Measurements from ENCODE around the gene NRXN3.

NRXN3 gene

DNA sequence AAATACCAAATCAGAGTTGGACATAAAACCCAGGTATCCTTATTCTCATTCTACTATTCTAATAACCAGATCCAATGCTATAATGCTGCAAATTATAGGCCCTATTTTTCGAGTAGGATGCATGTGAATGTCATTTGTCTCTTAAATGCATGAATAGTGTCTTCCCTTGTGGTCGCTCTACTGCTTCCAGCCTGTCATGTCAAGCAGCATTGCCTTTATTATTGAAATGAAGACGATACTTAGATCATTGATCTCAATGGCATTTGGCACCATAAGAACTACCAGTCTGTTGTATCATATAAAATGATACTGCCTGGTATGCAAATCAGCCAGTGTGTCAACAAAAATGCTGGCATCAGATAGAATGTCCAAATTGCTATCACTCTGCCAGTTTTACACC, 1392.0 kb downstream of the NRXN3 start:
- DNase-seq (ENCODE audit: extremely low read depth, low read depth): no peak
- TF ChIP-seq, protein P1, sequence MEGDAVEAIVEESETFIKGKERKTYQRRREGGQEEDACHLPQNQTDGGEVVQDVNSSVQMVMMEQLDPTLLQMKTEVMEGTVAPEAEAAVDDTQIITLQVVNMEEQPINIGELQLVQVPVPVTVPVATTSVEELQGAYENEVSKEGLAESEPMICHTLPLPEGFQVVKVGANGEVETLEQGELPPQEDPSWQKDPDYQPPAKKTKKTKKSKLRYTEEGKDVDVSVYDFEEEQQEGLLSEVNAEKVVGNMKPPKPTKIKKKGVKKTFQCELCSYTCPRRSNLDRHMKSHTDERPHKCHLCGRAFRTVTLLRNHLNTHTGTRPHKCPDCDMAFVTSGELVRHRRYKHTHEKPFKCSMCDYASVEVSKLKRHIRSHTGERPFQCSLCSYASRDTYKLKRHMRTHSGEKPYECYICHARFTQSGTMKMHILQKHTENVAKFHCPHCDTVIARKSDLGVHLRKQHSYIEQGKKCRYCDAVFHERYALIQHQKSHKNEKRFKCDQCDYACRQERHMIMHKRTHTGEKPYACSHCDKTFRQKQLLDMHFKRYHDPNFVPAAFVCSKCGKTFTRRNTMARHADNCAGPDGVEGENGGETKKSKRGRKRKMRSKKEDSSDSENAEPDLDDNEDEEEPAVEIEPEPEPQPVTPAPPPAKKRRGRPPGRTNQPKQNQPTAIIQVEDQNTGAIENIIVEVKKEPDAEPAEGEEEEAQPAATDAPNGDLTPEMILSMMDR (IDR thresholded peaks at IDR 0.05; ENCODE audit: low read depth, low read length): no peak

DNA sequence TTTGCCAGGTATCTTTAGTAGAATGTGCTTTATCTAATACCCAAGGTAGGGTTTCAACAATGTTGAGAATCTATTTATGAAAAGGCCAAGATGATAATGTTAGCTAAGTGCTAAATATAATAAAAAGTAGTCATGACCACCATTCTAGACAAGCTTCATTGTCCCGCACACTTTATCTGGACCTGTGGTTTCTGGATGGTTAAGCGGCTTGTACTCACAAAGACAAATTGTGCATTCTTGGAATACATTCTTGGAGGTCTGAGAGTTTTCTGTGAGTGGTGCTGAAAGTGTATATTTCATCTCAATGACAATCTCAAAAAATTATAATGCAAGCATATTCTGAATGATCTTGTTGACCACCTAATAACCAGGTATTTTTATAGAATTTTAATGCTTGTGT, 1394.2 kb downstream of the NRXN3 start:
- TF ChIP-seq, protein P1 (IDR thresholded peaks at IDR 0.05; ENCODE audit: low read depth, low read length): no peak
- no peak for DNase-seq (ENCODE audit: extremely low read depth, low read depth)

DNA sequence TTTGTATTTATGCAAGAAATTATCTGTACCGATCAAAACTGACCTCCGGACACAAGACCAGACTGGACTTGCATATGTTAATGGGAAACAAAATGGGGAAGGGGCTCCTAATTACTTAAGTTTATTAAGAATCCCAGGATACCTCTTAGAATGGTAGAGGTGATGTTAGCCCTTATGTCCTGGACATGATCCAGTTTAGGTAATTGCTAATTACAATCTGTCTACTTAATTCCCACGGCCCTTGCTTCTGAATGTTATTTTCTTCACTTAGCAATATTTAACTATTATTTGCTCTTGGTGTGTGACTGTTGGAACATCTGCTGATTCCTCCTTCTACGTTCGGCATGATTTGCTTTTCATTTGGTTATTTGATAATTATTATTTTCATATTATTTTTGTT, 1397.1 kb downstream of the NRXN3 start:
- TF ChIP-seq, protein P1 (IDR thresholded peaks at IDR 0.05; ENCODE audit: low read depth, low read length): no peak
- DNase-seq (ENCODE audit: extremely low read depth, low read depth): no peak

DNA sequence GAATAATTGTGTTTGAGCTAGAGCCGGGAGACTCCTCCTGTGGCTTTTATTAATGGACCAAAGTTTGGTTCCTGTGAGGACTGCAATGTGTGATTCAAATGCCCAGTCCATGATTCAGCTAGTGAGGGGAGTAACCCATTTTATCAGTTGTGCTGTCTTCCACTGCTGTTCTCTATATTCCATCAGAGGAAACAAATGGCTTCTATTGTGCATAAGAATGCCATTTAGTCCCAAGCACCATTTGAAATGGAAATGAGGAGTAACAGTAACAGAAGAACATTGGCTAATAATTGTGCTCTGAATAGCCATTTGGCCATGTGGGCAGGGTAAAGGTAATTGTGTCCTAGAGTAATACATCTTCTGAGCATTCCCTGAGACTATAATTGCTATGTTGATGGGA, 1398.4 kb downstream of the NRXN3 start:
- no peak for DNase-seq (ENCODE audit: extremely low read depth, low read depth)
- TF ChIP-seq, protein P1 (IDR thresholded peaks at IDR 0.05; ENCODE audit: low read depth, low read length): no peak

DNA sequence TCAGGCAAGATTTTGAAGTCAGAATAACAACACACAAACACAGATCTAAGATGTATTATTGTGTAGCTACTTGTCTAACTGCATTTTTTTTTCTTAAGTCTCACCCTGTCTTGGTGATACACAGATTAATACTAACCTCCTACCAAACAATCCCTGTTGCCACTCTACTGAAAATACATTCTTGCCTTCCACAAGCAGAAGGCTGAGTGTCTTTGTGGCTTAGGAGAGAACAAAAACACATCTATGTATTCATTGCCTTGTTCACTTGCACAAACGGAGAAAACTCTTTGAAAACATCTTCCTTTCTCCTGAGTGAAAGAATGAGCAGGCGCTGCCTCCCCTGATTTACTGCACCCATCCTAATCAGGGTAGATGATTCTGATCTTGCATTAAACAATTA, 1398.9 kb downstream of the NRXN3 start:
- DNase-seq (ENCODE audit: extremely low read depth, low read depth): no peak
- TF ChIP-seq, protein P1 (IDR thresholded peaks at IDR 0.05; ENCODE audit: low read depth, low read length): no peak

DNA sequence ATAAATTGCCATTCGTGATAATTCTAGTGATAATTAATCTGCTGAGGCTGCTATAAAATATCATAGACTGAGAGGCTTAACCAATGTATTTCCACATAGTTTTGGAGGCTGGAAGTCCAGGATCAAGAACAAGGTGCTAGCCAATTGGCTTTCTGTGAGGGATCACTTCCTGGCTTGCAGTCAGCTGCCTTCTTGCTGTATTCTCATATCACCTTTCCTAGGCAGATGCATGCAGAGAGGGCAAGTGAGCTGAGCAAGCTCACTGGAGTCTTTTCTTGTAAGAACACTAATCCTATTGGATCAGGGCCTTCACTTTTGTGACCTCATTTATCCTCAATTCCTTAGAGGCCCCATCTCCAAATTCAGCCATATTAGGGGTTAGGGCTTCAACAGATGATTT, 1400.5 kb downstream of the NRXN3 start:
- no peak for DNase-seq (ENCODE audit: extremely low read depth, low read depth)
- TF ChIP-seq, protein P1 (IDR thresholded peaks at IDR 0.05; ENCODE audit: low read depth, low read length): no peak

DNA sequence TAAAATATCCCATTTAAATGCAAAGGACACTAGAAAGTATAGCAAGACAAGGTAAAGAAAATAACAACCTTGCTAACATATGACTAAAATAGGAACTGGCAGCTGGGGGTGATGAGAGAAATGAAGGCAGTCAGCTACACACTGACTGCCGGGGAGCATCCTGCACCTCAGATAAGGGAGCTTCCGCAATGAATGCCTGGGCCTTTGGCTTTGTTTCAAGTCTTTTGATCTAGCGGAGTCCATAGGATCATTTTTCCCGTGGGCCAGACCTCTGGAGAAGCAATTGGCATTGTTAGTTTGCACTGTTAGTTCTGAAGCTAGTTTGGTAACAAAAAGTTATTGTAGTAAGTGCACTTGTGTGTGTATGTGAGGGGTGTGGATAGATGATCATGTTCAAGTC, 1401.2 kb downstream of the NRXN3 start:
- no peak for DNase-seq (ENCODE audit: extremely low read depth, low read depth)
- TF ChIP-seq, protein P1 (IDR thresholded peaks at IDR 0.05; ENCODE audit: low read depth, low read length): no peak
